NB4 (cell line): ENCODE data around the gene PDE4D.

ENCODE experiments used
- DNase-seq: peaks from one replicate; pipeline ENCODE4 v3.0.0; 2010; ENCODE audit warnings: low read depth
- H3K4me3 ChIP-seq: one replicate; pipeline ENCODE4 v1.5.1; 2011; ENCODE audit warnings: mild to moderate bottlenecking, low read depth, low read length, moderate library complexity
- CTCF ChIP-seq: IDR thresholded peaks from one replicate; pipeline ENCODE4 v1.5.1; 2012; ENCODE audit warnings: low read depth, low read length
- MAX ChIP-seq: IDR thresholded peaks from 2 replicates; pipeline ENCODE4 v1.6.1; 2011; ENCODE audit warnings: low read depth, low read length
- MYC ChIP-seq: IDR thresholded peaks from 2 replicates; pipeline ENCODE4 v1.6.1; 2011; ENCODE audit warnings: low read depth, low read length
- POLR2A ChIP-seq: IDR thresholded peaks from 2 replicates; pipeline ENCODE4 v1.6.1; 2011; ENCODE audit warnings: mild to moderate bottlenecking; ENCODE audit not compliant: insufficient read length; ENCODE audit errors: extremely low read depth

PDE4D gene

DNA sequence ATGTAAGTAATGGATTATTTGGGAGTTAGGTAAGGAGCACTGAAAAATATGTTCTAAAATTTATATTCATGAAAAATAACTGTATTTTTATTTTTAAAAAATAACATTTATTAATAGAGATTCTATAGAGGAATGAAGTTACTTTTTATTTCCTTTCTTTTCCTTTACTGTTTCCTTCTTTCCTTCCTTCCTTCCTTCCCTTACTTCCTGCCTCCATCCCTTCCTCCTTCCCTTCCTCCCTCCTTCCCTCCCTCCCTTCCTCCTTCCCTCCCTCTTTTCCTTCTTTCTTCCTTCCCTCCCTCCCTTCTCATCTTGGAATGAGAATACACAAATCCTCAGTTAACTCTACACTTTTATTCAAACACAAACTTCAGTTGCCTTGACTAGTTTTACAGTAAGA lies 750.6 kb downstream of the PDE4D start:
- H3K4me3 ChIP-seq: no peak overlapping the region
- DNase-seq: no peak
- TF ChIP-seq MAX (no peak), CTCF (no peak), POLR2A (no peak), MYC (no peak)

DNA sequence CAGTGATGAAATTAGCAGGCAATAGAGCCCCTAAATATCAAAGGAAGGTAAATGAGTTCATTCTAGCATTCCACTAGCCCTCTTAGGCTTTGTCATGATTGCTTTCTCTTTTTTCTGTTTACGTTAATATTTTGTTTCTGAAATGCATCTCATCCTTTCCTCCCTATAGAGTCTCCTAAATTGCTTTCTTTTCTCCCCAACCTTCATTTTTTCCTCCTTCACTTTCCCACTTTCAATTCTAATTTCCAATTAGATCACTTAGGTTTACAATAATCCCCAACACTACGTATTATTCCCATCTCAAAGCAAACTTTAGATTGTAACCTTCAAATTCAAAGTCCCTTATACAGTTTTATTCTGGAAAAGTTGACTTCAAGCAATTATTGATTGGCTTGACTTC lies 751.4 kb downstream of the PDE4D start:
- H3K4me3 ChIP-seq: no peak overlapping the region
- no peak for TF ChIP-seq CTCF
- TF ChIP-seq POLR2A: no peak
- no peak for TF ChIP-seq MYC
- TF ChIP-seq MAX: no peak
- no peak for DNase-seq

DNA sequence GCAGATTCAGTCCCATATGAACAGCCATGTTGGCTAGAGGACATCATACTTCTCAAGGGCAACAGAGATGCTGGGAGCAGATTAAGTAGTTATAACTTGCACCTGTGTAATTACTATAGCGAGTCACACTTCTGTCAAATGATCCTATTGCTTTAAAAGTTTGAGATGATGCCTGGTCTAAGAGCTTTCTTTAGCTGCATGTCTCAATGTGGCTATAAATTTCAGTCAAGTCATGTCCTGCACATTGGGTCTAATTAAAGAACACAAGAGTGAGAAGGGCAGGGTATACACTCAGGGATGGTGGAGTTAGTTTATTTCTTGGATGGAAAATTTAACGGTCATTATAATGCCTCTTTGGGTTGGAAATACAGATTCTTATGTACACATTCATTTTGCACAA lies 753.4 kb downstream of the PDE4D start:
- DNase-seq: no peak
- no peak overlapping the region for H3K4me3 ChIP-seq
- TF ChIP-seq CTCF: no peak
- TF ChIP-seq POLR2A: no peak
- TF ChIP-seq MAX: no peak
- no peak for TF ChIP-seq MYC

DNA sequence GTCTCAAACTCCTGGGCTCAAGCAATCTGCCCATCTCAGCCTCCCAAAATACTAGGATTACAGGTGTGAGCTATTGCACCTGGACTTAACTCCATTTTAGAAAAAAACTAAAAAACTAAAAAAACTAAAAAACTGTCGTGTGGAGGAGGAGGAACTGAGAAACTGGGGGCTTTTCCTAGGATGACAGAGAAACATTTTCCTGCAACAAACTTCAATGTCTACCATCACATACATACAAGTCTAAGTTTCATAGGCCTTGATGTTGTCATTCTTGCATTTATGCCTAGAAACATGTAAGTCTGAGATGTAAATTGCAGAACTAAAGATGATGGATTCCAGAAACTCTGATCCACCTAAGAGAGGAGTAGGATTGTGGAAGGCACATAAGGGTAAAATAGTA lies 753.8 kb downstream of the PDE4D start:
- DNase-seq: no peak
- H3K4me3 ChIP-seq: no peak overlapping the region
- TF ChIP-seq CTCF (no peak), MAX (no peak), MYC (no peak), POLR2A (no peak)

GRCh38 chr5:59138509-59138908 lies 755.0 kb downstream of the PDE4D start:
- DNase-seq: no peak
- TF ChIP-seq MYC (no peak), MAX (no peak), POLR2A (no peak), CTCF (no peak)
- no peak overlapping the region for H3K4me3 ChIP-seq

DNA sequence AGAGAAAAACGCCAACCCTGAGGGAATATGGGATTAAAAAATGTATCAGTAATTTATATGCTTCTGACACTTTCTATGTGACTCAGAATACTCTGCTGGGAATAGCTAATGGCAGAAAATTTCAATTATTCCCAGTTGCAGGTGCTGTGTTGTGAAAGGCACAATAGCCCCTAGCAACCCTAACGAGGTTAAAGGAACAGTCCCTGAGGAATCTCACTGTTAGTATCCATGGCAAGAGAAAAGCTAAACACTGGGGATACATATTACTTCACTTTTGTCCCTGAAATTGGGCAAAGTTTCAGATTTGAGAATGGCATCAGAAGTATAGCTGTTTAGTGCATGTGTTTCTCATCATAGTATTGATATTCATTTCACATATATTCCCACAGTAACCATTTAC lies 755.7 kb downstream of the PDE4D start:
- no peak for DNase-seq
- TF ChIP-seq POLR2A (no peak), CTCF (no peak), MYC (no peak), MAX (no peak)
- no peak overlapping the region for H3K4me3 ChIP-seq
